Medulla oblongata (tissue), 1 donor: ENCODE results near the gene JADE1.

Experiments
- DNase-seq: peaks from one replicate; pipeline ENCODE4 v3.0.0-alpha.2; 2015; ENCODE audit errors: extremely low spot score

The JADE1 gene

DNA sequence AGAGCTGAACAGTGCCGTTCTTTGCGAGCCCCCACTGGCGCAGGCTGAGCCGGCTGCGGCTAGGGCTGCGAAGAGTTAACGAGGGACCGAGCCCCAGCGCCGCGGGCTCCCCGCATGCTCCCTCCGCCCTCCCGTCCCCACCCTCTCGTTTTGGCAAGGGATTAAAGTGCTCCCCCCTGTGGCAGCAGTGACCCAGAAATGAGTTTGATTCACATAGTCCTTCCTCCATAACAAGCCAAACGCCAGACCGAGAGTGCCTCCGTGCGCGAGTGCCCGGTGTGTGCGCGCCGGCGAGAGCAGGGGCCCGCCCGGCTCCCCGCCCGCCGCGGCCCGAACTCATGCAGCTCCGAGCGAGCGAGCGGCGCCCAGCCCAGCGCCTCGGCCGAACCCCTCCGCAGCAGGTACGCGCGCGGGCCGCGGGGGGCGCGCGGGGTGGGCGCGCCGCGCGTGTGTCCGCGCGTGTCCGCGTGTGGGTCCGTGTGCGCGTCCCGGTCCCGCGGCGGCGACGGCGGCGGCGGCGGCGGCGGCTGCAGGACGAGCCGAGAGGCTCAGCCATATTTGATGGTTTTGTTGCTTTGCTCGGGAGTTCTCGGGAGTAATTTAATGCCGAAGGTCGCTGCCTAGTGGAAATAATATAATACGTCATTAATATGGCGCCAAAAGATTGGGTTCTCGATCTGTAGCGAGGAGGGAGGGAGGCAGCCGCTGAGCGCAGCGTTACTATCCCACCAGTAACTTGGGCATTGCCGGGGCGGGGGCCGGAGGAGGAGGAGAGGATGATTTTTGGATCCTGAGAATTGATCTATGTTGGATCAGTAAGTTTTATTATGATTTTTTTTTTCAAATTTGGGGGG, at the start of gene JADE1:
JADE1 (plus strand) TSS at position 224 of the 854 bp plus-strand sequence. CDS start 22,059 bp downstream, outside the sequence.
- DNase-seq: peak; percentile 96

GRCh38 chr4:128766781-128767180, 42.7 kb upstream of the JADE1 start:
- DNase-seq: no peak

DNA sequence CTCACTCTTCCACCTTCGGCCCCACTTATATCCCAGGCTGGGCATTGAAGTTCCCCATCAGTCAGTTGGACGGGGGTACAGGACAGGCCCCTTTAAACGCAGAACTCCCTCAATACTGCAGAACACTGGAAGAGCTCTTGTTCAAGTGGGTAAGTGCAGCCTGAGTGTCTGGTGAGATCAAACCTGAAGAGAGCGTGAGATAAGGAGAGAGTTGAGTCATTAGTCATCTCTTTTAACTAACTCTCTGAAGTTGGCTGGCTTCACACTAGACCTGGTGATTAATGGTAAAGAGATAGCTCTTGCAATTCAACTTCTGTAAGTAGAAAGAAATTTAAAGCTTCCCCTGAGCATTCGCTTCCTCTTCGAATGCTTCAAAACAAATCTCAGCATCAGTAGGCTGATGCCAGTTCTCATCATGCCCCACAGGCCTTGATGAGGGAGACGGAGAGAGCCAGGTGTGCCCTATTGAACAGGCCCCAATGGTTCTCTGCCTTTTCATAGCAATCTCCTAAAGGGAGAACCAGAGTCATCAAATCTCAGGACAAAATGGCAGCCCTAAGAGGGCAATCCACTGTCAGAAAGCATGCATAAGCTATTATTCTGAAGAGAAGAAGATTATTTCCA, 41.0 kb upstream of the JADE1 start:
- no peak for DNase-seq

- no peak for DNase-seq
Measured at GRCh38 chr4:128769011-128769410, 40.5 kb upstream of the JADE1 start.

DNA sequence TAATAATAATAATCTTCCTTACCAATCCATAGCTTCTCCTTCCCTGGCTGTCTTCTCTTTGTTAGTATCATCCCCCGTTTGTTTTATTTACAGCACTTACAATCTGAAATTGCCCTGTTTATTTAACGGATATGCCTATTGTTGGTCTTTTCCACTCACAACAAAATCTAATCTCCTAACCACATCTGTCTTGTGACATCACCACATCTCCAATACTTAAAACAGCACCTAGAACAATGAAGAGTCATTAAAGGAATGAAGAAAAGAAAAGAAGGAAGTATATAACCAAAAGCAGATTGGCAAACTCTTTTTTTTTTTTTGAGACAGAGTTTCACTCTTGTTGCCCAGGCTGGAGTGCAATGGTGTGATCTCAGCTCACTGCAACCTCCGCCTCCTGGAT, 38.7 kb upstream of the JADE1 start:
- DNase-seq: no peak

- DNase-seq: no peak
Measured at GRCh38 chr4:128775477-128775876, 34.0 kb upstream of the JADE1 start.

- no peak for DNase-seq
Measured at GRCh38 chr4:128775916-128776315, 33.6 kb upstream of the JADE1 start.

- DNase-seq: no peak
Measured at GRCh38 chr4:128776794-128777216, 32.7 kb upstream of the JADE1 start.

- no peak for DNase-seq
Measured at GRCh38 chr4:128780688-128781087, 28.8 kb upstream of the JADE1 start.

- peak; percentile 47 for DNase-seq
Measured at GRCh38 chr4:128782076-128782715, 27.3 kb upstream of the JADE1 start.

- DNase-seq: no peak
Measured at GRCh38 chr4:128782875-128783614, 26.5 kb upstream of the JADE1 start.

- DNase-seq: no peak
Measured at GRCh38 chr4:128787509-128788311, 21.8 kb upstream of the JADE1 start.

- DNase-seq: no peak
Measured at GRCh38 chr4:128793859-128794672, 15.4 kb upstream of the JADE1 start.

DNA sequence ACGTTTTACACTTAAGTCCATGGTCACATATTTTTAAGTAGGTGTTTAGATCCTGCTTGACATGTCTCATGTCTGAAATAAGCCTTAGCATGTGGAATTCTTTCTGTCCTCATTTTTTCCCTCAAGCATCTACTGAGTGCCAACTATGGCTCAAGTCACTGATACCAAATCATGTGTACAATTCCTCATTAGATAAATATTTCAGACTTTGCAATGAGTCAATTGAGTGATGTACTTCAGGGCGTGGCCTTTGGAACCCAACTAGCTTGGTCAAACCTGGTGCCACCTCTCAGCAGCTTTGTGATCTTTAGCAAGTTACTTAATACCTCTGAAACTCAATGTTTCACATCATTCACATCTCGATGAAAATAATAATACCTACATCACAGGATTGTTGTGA, 12.6 kb upstream of the JADE1 start:
- DNase-seq: no peak

- no peak for DNase-seq
Measured at GRCh38 chr4:128800284-128800683, 9.2 kb upstream of the JADE1 start.

GRCh38 chr4:128800701-128801284, 8.7 kb upstream of the JADE1 start:
- DNase-seq: no peak

GRCh38 chr4:128802680-128803628, 6.5 kb upstream of the JADE1 start:
- DNase-seq: no peak

GRCh38 chr4:128803783-128804182, 5.7 kb upstream of the JADE1 start:
- DNase-seq: no peak
